HFFc6 (cell line): ENCODE results near the gene ZNF346. TPM values are rescaled to one million over a fixed set of nuclear protein-coding genes. Genes with fewer than 3 reads are reported as not detected.
"Not testable (repeated sequence)": the region's sequence is repeated elsewhere in the genome, so short reads cannot be mapped to it uniquely, and the experiment has no call there.

Source experiments
- DNase-seq: peaks from one replicate; pipeline ENCODE4 v3.0.0-alpha.2; 2018
- H3K27ac Mint-ChIP-seq: 2 replicates; pipeline ENCODE4 v1.8.0; 2020; ENCODE audit warnings: mild to moderate bottlenecking, mixed read lengths
- H3K27me3 Mint-ChIP-seq: 2 replicates; pipeline ENCODE4 v1.8.0; 2021; ENCODE audit warnings: mild to moderate bottlenecking, moderate library complexity, mixed read lengths; ENCODE audit not compliant: insufficient read depth
- H3K36me3 Mint-ChIP-seq: 2 replicates; pipeline ENCODE4 v1.8.0; 2021; ENCODE audit warnings: low read depth, mixed read lengths
- H3K4me1 Mint-ChIP-seq: 2 replicates; pipeline ENCODE4 v1.8.0; 2020; ENCODE audit warnings: low read depth, mixed read lengths
- H3K4me3 Mint-ChIP-seq: 2 replicates; pipeline ENCODE4 v1.8.0; 2020; ENCODE audit warnings: mild to moderate bottlenecking, moderate library complexity, mixed read lengths
- H3K9me3 Mint-ChIP-seq: 2 replicates; pipeline ENCODE4 v1.8.0; 2020; ENCODE audit warnings: mild to moderate bottlenecking, mixed read lengths
- CTCF ChIP-seq: fragments of 200-600 bp; sonication (generic); IDR thresholded peaks from 2 replicates; pipeline ENCODE4 v1.5.0; 2021; ENCODE audit warnings: antibody characterized with exemption, mild to moderate bottlenecking
- total RNA-seq, 6 experiments: library from RNA; stranded (reverse); fragmentation: NEBNext Ultra II Directional; extraction: Animal tissue kit (Norgen Biotek cat#: 25700); gene quantifications; 2 replicates in 1 of 6; 3 replicates in 5 of 6; pipeline ENCODE4 v1.2.3, GENCODE V29; 2021

Gene ZNF346
- total RNA-seq, 6 experiments from 2014 or later, result 11.2 to 15.1 (median 12.0) TPM

DNA sequence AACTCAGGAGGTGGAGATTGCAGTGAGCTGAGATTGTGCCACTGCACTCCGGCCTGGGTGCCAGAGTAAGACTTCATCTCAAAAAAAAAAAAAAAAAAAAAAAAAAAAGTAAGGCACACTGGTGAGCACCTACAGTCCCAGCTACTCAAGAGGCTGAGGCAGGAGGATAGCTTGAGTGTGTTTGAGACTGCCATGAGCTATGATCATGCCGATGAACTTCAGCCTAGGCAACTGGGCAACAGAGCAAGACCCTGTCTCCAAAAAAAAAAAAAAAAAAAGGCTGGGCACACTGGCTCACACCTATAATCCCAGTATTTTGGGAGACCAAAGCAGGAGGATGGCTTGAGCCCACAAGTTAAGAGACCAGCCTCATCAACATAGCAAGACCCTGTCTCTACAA lies 36.2 kb upstream of the ZNF346 start:
- H3K36me3 Mint-ChIP-seq, result peaks cover 4% of the 10 kb centered on the region; the same call in 1 of the 2 replicates
- H3K27me3 Mint-ChIP-seq, result no peaks in the 10 kb centered on the region
- no peak for TF ChIP-seq CTCF
- DNase-seq, result no peak
- no peak overlapping the region for H3K4me3 Mint-ChIP-seq
- H3K27ac Mint-ChIP-seq, result no peak overlapping the region
- H3K4me1 Mint-ChIP-seq, result no peaks in the 10 kb centered on the region
- H3K9me3 Mint-ChIP-seq, result no peaks in the 10 kb centered on the region

GRCh38 chr5:176987583-176987982 lies 34.9 kb upstream of the ZNF346 start:
- no peaks in the 10 kb centered on the region for H3K4me1 Mint-ChIP-seq
- no peak for TF ChIP-seq CTCF
- H3K27ac Mint-ChIP-seq, result no peak overlapping the region
- no peak for DNase-seq
- H3K27me3 Mint-ChIP-seq, result no peaks in the 10 kb centered on the region
- H3K9me3 Mint-ChIP-seq, result no peaks in the 10 kb centered on the region
- H3K4me3 Mint-ChIP-seq, result no peak overlapping the region
- H3K36me3 Mint-ChIP-seq, result peaks cover 4% of the 10 kb centered on the region; the same call in 1 of the 2 replicates

DNA sequence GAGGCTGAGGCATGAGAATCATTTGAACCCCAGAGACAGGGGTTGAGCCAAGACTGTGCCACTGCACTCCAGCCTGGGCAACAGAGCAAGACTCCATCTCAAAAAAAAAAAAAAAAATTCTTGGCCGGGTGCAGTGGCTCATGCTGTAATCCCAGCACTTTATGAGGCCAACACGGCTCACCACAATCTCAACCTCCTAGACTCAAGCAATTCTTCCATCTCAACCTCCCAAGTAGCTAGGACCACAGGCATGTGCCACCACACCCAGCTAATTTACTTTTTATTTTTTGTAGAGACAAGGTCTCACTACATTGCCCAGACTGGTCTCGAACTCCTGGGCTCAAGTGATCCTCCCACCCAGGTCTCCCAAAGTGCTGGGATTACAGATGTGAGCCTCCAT lies 29.4 kb upstream of the ZNF346 start:
- not testable (repeated sequence) for H3K27me3 Mint-ChIP-seq, H3K27ac Mint-ChIP-seq, H3K9me3 Mint-ChIP-seq, DNase-seq, H3K36me3 Mint-ChIP-seq, H3K4me3 Mint-ChIP-seq
- H3K4me1 Mint-ChIP-seq, result peaks cover 39% of the 10 kb centered on the region

DNA sequence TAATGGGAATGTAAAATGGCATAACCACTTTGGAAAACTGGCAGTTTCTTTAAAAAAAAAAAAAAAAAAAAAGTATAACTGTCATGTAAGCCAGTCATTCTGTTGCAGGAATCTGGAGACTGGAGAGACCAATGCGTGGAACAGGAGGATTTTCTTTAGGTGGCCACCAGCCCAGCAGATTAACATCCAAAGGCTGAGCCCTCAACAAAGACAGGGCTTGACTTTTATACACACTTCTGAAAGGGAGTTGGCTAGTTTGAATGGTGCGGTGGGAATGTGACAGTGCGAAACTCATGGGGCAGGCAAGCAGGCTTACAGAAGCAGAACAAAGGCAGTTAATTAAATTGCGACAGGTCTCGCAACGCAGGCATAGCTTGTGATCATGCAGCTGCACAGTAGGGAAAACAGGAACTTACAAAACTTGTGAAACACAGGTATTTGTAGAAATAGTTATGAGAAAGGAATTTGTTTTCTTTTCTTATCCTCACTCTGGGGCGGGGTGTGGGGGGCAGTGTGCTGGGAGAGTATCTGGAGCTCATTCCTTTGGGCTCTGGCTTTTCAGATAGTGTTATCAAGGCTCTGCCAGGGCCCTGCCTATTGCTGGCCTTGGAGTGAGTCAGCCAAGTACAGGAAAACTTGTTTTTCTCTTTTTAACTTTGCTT lies 27.9 kb upstream of the ZNF346 start:
- TF ChIP-seq CTCF, result no peak
- no peak for DNase-seq
- Mint-ChIP-seq H3K9me3 (no peaks in the 10 kb centered on the region), H3K4me3 (peak overlapping the region; percentile 51; the same call in 1 of the 2 replicates), H3K27me3 (peaks cover 2% of the 10 kb centered on the region; the same call in 1 of the 2 replicates), H3K36me3 (peaks cover 3% of the 10 kb centered on the region; the same call in 1 of the 2 replicates), H3K4me1 (peaks cover 42% of the 10 kb centered on the region), H3K27ac (peak overlapping the region; percentile 69)

GRCh38 chr5:176995122-176995490 lies 27.4 kb upstream of the ZNF346 start:
- no peak for TF ChIP-seq CTCF
- Mint-ChIP-seq H3K36me3 (peaks cover 4% of the 10 kb centered on the region; the same call in 1 of the 2 replicates), H3K4me1 (peaks cover 43% of the 10 kb centered on the region), H3K9me3 (no peaks in the 10 kb centered on the region), H3K4me3 (peak overlapping the region; percentile 51; the same call in 1 of the 2 replicates), H3K27me3 (peaks cover 2% of the 10 kb centered on the region; the same call in 1 of the 2 replicates), H3K27ac (peak overlapping the region; percentile 69)
- DNase-seq, result no peak

DNA sequence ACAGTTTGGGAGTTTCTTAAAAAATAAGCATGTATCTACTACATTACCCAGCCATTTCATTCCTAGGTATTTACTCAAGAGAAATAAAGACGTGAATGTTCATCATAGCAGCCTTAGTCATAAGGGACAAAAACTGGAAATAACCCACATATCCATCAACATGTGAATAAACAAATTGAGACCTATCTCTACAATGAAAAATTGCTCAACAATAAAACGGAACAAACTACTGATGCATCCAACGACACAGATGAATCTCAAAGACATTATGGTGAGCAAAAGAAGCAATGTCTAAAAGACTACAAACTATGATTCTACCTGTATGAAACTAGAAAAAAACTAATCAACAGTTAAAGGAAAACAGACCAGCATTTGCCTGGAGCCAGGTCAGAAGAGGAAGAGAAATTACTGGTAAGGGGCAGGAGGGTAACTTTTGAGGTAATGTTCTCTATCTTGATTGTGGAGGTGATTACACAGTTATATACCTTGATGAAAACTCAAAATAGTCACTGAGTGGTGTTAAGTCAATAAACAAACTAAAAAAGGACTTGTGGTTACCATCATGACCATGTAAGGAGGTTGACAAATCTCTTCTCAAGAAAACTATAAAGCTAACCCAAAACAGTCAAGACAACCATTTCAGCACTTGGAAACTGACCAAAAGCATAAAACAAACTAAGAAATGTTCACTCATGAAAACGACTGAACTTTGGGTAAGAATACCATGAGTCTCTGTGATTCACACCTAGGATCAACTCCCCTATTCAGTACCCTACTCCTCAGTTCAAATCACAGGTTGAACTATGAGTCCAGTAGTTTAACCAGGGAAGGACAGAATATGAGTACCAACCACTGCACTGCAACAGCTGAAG lies 26.4 kb upstream of the ZNF346 start:
- TF ChIP-seq CTCF, result no peak
- peaks cover 4% of the 10 kb centered on the region; the same call in 1 of the 2 replicates for H3K36me3 Mint-ChIP-seq
- H3K9me3 Mint-ChIP-seq, result no peaks in the 10 kb centered on the region
- H3K27me3 Mint-ChIP-seq, result peaks cover 2% of the 10 kb centered on the region; the same call in 1 of the 2 replicates
- H3K4me1 Mint-ChIP-seq, result peaks cover 43% of the 10 kb centered on the region
- H3K27ac Mint-ChIP-seq, result peak overlapping the region; percentile 74
- peak; percentile 81 for DNase-seq
- peak overlapping the region; percentile 46 for H3K4me3 Mint-ChIP-seq
